HG02973 (cell line): ENCODE measurements around the gene PI4K2A.

Experiments
- ATAC-seq: cut with Tn5 transposase; IDR thresholded peaks from one replicate; pipeline ENCODE4 v1.9.1; 2021; ENCODE audit warnings: moderate library complexity; ENCODE audit not compliant: unreplicated experiment

The PI4K2A gene

GRCh38 chr10:97640174-97640867 lies at the start of gene PI4K2A:
Gene PI4K2A (plus strand): TSS chr10:97640671. CDS start chr10:97640743, 72 bp downstream.
- peak; percentile 97 for ATAC-seq

GRCh38 chr10:97590748-97591495 lies 49.5 kb upstream of the PI4K2A start:
- no peak for ATAC-seq

DNA sequence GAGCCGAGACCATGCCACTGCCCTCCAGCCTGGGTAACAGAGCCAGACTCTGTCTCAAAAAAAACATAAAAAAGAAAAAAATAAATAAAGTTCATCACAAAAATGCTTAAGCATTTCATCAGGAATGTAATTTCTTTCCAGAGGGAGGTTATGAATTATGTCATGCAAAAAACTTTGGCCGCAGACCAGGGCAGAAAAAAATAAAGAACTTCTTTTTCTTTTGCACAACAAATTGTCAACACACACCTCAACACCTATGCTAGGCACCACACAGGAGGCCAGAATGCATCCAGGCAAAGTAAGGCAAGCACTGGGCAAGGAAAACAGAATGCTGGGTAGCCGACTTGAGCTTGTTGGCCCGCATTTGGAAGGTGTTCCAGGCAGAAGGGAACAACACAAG lies 47.0 kb upstream of the PI4K2A start:
- no peak for ATAC-seq

GRCh38 chr10:97596101-97597082 lies 44.1 kb upstream of the PI4K2A start:
- no peak for ATAC-seq

DNA sequence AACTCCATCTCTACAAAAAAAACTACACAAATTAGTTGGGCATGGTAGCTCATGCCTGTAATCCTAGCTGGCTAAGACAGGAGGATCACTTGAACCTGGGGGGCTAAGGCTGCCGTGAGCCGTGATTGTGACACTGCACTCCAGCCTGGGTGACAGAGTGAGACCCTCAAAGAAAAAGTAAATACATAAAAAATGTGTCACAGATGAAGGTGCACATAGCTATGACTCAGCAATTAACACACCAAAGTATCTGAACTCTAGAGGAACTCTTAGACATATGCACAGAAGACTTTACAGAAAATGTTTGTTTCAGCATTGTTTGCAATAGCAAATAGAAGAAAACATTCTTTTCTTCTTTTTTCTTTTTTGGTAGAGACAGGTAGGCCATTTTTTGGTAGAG lies 42.7 kb upstream of the PI4K2A start:
- ATAC-seq = no peak

GRCh38 chr10:97598407-97599271 lies 41.8 kb upstream of the PI4K2A start:
- no peak for ATAC-seq

GRCh38 chr10:97599272-97599619 lies 41.2 kb upstream of the PI4K2A start:
- ATAC-seq = no peak

GRCh38 chr10:97600616-97601015 lies 39.9 kb upstream of the PI4K2A start:
- no peak for ATAC-seq

- no peak for ATAC-seq
Measured at GRCh38 chr10:97601268-97602215, 38.9 kb upstream of the PI4K2A start.

GRCh38 chr10:97607095-97607636 lies 33.3 kb upstream of the PI4K2A start:
- no peak for ATAC-seq

GRCh38 chr10:97608991-97609561 lies 31.4 kb upstream of the PI4K2A start:
- ATAC-seq = no peak

GRCh38 chr10:97611473-97611872 lies 29.0 kb upstream of the PI4K2A start:
- ATAC-seq = no peak

DNA sequence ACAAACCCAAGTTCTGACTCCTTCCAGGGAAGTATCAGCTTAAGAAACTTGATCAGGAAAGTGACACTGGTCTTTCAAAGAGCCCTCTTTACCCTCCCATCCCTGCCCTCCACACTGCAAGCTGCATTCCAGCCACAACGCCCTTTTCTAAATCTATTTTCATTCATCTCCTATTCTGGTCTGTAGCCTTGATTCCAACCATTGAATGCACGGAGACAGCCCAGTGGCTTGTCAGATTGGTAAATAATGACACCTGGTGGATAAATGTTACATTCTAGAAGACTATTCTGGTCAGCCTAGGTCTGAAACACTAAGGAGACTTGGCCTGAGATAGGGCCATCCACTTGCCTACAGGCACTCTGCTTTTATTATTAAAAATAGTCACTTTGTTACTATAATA lies 28.1 kb upstream of the PI4K2A start:
- no peak for ATAC-seq

GRCh38 chr10:97618285-97618684 lies 22.2 kb upstream of the PI4K2A start:
- ATAC-seq = no peak

DNA sequence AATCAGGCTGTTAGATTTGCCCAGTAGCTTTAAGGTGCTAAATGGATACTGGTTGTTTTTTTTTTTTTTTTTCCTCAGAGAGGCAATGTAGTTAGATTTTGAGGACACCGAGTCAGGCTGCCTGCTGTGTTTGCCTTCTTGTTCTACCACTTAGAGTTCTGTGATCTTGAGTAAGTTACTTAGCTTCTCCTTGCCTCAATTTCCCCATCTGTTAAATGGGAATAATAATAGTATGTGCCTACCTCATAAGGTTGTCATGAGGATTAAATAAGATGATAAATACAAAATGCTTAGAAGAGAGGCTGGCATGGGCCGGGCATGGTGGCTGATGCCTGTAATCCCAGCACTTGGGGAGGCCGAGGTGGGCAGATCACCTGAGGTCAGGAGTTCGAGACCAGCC lies 21.7 kb upstream of the PI4K2A start:
- ATAC-seq = no peak

- ATAC-seq = no peak
Measured at GRCh38 chr10:97623277-97623676, 17.2 kb upstream of the PI4K2A start.

DNA sequence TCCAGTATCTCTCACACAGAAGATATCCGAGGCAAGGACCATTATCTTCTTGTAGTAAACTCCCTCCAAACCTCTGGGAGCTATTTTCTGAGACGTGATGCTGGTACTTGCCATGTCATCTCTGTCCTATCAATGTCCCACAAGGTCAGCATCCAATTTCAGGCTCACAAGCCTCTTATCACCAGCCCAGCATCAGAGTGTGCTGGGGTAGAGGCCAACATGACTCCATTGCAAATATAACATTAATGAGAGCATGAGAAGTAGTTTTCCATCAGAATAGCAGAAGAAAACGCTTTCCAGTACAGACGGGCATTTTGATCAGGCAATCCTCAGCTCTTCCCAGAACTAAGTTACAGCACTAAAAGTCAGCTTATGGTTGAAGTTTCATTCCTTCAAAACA lies 12.7 kb upstream of the PI4K2A start:
- no peak for ATAC-seq

DNA sequence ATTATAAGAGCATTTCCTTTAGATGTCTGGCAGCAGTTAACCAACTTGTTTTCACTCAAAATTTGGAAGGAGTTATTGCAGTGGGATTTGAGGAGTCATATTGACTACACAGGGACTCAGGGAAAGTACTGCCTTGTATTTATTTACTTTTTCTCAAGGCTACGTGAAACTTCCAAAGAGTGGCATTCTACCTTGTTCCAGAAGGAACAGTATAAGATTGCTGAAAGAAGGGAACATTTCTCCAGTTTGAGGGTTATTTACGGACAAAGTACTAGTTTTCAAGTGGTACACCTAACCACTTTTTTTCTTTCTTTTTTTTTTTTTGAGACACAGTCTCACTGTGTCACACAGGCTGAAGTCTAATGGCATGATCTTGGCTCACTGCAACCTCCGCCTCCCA lies 12.2 kb upstream of the PI4K2A start:
- no peak for ATAC-seq

DNA sequence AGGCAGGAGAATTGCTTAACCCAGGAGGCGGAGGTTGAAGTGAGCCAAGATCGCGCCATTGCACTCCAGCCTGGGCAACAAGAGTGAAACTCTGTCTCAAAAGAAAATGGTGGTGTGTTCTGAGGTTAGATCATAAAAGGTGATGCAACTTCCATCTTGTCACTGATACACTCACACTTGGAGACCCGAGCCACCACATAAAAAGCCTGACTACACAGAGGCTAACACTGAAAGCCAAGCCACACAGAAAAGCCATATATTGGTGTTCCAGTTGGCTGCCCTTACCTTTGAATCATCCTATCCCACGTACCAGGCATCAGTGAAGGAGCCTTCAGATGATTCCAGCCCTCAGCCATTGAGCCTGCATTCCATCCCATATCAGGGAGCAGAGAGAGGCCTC lies 11.2 kb upstream of the PI4K2A start:
- no peak for ATAC-seq
